GM19193 (cell line): ENCODE measurements around the gene LBP.

ENCODE experiments used
- POLR2A ChIP-seq: IDR thresholded peaks from 4 replicates; pipeline ENCODE4 v1.6.1; 2011; ENCODE audit not compliant: insufficient read depth, insufficient read length; ENCODE audit errors: extremely low read depth

LBP gene, protein sequence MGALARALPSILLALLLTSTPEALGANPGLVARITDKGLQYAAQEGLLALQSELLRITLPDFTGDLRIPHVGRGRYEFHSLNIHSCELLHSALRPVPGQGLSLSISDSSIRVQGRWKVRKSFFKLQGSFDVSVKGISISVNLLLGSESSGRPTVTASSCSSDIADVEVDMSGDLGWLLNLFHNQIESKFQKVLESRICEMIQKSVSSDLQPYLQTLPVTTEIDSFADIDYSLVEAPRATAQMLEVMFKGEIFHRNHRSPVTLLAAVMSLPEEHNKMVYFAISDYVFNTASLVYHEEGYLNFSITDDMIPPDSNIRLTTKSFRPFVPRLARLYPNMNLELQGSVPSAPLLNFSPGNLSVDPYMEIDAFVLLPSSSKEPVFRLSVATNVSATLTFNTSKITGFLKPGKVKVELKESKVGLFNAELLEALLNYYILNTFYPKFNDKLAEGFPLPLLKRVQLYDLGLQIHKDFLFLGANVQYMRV

GRCh38 chr20:38346247-38346651 is at the start of gene LBP:
LBP (plus strand) TSS chr20:38346482; CDS start chr20:38346517, 35 bp downstream.
- TF ChIP-seq POLR2A: no peak

- TF ChIP-seq POLR2A: no peak
Measured at GRCh38 chr20:38297916-38298674, 48.2 kb upstream of the LBP start.

DNA sequence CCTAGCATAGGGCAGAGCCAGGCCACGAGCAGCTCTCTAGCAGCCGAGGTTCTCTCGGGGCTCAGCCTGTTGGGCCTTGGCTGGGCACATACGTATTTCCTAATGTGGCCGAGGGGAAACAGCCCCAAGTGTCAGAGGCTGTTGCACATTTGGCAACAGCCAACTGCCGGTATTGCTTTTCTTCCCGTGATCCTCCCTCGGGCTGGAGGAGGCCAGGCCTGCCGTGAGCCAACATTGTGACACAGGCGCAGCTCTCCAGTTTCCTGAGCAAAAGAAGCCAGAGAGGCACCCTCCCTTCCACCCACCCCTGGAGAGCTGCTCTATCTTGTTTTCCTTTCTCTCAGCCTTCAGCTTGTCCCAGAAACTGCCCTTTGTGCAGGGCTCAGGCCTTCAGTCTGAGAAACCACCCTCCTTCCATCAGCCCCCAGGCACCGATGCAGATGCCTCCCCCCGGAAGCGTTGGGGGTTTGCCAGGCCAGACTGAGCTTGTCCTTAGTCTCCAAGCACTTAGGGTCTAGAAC is 47.5 kb upstream of the LBP start:
- TF ChIP-seq POLR2A: no peak

DNA sequence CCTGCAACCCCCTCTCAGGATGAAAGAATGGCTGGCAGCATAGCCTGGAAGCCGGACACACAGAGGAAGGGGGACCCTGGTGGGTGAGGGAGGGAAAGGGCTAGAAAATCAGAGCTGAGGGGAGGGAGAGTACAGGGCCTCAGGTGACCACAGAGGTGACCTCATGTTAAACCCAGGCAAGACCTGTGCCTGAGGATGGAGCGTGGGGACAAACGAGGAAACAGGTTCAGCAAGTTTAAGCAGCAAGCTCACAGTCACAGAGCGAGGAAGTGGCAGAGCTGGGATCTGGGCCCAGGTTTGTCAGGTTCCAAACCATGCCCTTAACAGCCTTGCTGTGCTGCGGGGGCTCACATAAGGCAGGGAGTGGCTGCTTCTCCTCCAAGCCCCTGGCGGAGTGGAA is 46.3 kb upstream of the LBP start:
- no peak for TF ChIP-seq POLR2A

GRCh38 chr20:38300438-38300837 is 45.8 kb upstream of the LBP start:
- no peak for TF ChIP-seq POLR2A

GRCh38 chr20:38301309-38301708 is 45.0 kb upstream of the LBP start:
- no peak for TF ChIP-seq POLR2A

GRCh38 chr20:38302786-38303185 is 43.5 kb upstream of the LBP start:
- no peak for TF ChIP-seq POLR2A

DNA sequence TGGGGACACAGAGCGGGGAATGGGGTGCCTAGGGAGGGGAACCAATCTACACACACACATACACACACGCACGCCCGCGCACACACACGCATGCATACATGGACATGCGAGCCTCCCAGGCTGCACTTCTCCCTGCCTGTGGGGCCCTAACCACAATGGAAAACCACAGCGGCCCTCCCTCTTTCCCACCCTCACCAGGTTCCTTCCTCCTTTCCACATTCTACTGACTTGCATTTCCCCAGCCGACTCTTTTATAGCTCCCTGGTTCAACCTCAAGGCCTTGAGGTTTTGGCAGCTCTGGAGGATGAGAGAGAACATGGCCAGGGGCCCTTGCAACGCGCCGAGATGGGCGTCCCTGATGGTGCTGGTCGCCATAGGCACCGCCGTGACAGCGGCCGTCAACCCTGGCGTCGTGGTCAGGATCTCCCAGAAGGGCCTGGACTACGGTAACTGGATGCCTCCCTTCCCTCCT is 42.3 kb upstream of the LBP start, which contains the start of gene BPI:
TSS of gene BPI (plus strand) at position 249 of the 472 bp plus-strand sequence. CDS start at position 317, 68 bp downstream.
- no peak for TF ChIP-seq POLR2A

DNA sequence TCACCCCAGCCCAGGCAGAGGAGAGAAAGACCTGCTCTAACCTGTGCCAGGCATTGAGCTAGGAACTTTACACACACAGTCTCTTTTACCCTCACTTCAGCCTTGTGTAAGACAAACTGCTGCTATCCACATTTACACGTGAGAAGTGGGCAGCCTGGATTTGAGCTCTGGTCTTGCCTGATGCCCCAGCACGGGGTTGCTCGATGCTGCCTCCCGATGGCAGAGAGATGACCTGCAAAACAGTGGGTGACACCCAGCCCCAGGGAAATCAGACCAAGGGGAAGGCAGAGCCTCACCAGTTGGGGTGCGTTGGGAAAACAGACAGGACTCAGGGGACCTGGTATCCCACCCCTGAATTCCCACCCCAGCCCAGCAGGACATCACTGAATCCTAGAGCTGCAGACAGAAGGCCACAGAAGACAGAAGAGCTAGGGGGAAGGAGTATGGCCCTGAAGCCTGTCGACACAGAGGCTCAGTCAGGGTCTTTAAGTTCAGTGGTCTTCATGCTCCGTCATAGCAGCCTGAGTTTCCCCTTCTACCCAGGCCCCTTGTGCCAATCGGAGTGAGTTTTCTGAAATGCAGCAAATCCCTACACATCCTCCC is 41.3 kb upstream of the LBP start:
- no peak for TF ChIP-seq POLR2A

- no peak for TF ChIP-seq POLR2A
Measured at GRCh38 chr20:38305541-38305940, 40.7 kb upstream of the LBP start.

DNA sequence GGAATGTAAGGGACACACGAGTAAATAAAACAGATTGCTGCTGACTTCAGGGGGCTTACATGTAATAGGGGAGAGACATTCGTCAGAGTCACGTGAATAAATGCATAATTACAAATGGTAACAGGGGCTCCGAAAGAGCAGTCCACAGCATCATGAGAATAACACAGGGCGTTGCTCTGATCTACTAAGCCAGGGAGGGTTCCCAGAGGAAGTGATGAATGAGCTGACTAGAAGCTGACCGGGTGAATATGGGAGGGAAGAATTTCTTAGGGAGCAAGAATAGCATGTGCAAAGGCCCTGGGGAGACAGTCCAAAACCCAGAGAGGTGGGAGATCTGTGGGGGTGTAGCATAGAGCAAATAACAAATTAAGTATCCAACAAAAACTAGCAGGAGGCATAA is 39.9 kb upstream of the LBP start:
- TF ChIP-seq POLR2A: no peak

GRCh38 chr20:38307371-38308046 is 38.8 kb upstream of the LBP start:
- TF ChIP-seq POLR2A: no peak

GRCh38 chr20:38308047-38308438 is 38.2 kb upstream of the LBP start:
- TF ChIP-seq POLR2A: no peak

DNA sequence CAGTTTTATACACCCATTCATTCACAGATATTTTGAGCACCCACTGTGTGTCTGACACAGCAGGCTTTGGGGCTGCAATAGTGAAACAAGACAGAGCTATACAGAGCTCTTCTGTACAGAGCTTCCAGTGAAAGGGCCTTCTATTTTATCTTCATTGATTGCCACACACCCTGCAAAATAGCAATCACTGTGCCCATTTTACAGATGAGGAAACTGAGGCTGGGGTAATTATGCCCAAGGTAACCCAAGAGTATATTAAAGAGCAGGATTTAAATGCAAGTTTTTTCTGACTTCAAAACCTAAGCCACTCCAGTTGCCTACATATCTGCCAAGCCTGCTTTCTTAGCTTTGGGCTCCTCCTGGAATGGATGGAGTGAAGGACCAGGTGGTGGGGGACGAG is 37.8 kb upstream of the LBP start:
- TF ChIP-seq POLR2A: no peak
